Upper lobe of left lung (tissue), 4 donors: ENCODE results near the gene MRGPRF.

Experiments used
- CTCF ChIP-seq, 6 experiments: fragments of 450-650 bp in 4 of 6; fragments of 200-600 bp in 2 of 6; sonication (generic) in 2 of 6; IDR thresholded peaks; one replicate each; pipeline ENCODE4 v1.5.1; 2016 to 2019; ENCODE audit warnings: antibody characterized with exemption in 6 of 6
- EP300 ChIP-seq, 4 donors: sonication (generic); formaldehyde crosslinking; IDR thresholded peaks; one replicate each; pipeline ENCODE4 v1.5.1; 2017; ENCODE audit warnings: antibody characterized with exemption in 4 of 4, control low read depth in 2 of 4
- POLR2AphosphoS5 ChIP-seq, 2 donors: sonication (generic); formaldehyde crosslinking; IDR thresholded peaks; one replicate each; pipeline ENCODE4 v1.5.1; 2017; ENCODE audit warnings: antibody characterized with exemption in 2 of 2

GRCh38 chr11:69050592-69051380 lies 37.7 kb upstream of the MRGPRF start:
- TF ChIP-seq CTCF (IDR thresholded peaks at IDR 0.05), result no peak
- TF ChIP-seq POLR2AphosphoS5 (IDR thresholded peaks at IDR 0.05), result no peak
- TF ChIP-seq EP300 (IDR thresholded peaks at IDR 0.05), result no peak
